ENCODE data around the gene MLLT10.
"Not testable (repeated sequence)": the region's sequence is repeated elsewhere in the genome, so short reads cannot be mapped to it uniquely, and the experiment has no call there.

Gene MLLT10

GRCh38 chr10:21694631-21695030 is 160.6 kb downstream of the MLLT10 start:
- DNase-seq (ENCODE audit: low spot score): no peak

GRCh38 chr10:21696302-21696701 is 162.3 kb downstream of the MLLT10 start:
- DNase-seq (ENCODE audit: low spot score): no peak

- DNase-seq (ENCODE audit: low spot score): no peak
Observed at GRCh38 chr10:21699575-21699974, 165.5 kb downstream of the MLLT10 start.

- DNase-seq (ENCODE audit: low spot score): no peak
Observed at GRCh38 chr10:21700474-21700873, 166.4 kb downstream of the MLLT10 start.

- DNase-seq (ENCODE audit: low spot score): no peak
Observed at GRCh38 chr10:21702633-21703111, 168.6 kb downstream of the MLLT10 start.

GRCh38 chr10:21705142-21705827 is 171.3 kb downstream of the MLLT10 start:
- no peak for DNase-seq (ENCODE audit: low spot score)

- no peak for DNase-seq (ENCODE audit: low spot score)
Observed at GRCh38 chr10:21705828-21706176, 171.8 kb downstream of the MLLT10 start.

- DNase-seq (ENCODE audit: low spot score): no peak
Observed at GRCh38 chr10:21707498-21707897, 173.5 kb downstream of the MLLT10 start.

GRCh38 chr10:21712975-21713374 is 178.9 kb downstream of the MLLT10 start:
- no peak for DNase-seq (ENCODE audit: low spot score)

- DNase-seq (ENCODE audit: low spot score): no peak
Observed at GRCh38 chr10:21715531-21716195, 181.6 kb downstream of the MLLT10 start.

GRCh38 chr10:21717437-21718054 is 183.5 kb downstream of the MLLT10 start:
- DNase-seq (ENCODE audit: low spot score): not testable (repeated sequence)

- no peak for DNase-seq (ENCODE audit: low spot score)
Observed at GRCh38 chr10:21719502-21719901, 185.5 kb downstream of the MLLT10 start.

GRCh38 chr10:21720090-21720489 is 186.1 kb downstream of the MLLT10 start:
- DNase-seq (ENCODE audit: low spot score): no peak

- no peak for DNase-seq (ENCODE audit: low spot score)
Observed at GRCh38 chr10:21721000-21721665, 187.1 kb downstream of the MLLT10 start.

- DNase-seq (ENCODE audit: low spot score): no peak
Observed at GRCh38 chr10:21722209-21722608, 188.2 kb downstream of the MLLT10 start.

- no peak for DNase-seq (ENCODE audit: low spot score)
Observed at GRCh38 chr10:21724020-21724589, 190.1 kb downstream of the MLLT10 start.

GRCh38 chr10:21724687-21725367 is 190.8 kb downstream of the MLLT10 start:
- DNase-seq (ENCODE audit: low spot score): peak; percentile 68

- DNase-seq (ENCODE audit: low spot score): peak; percentile 18
Observed at GRCh38 chr10:21726601-21727225, 192.7 kb downstream of the MLLT10 start.

GRCh38 chr10:21727452-21728168 is 193.6 kb downstream of the MLLT10 start:
- peak; percentile 27 for DNase-seq (ENCODE audit: low spot score)

GRCh38 chr10:21728618-21729017 is 194.6 kb downstream of the MLLT10 start:
- no peak for DNase-seq (ENCODE audit: low spot score)
